ENCODE data around the gene NUMB.

The NUMB gene

GRCh38 chr14:73234586-73235394 lies 223.6 kb downstream of the NUMB start:
- DNase-seq (ENCODE audit: low read depth in 3 of 3, low spot score in 1 of 3): no peak

DNA sequence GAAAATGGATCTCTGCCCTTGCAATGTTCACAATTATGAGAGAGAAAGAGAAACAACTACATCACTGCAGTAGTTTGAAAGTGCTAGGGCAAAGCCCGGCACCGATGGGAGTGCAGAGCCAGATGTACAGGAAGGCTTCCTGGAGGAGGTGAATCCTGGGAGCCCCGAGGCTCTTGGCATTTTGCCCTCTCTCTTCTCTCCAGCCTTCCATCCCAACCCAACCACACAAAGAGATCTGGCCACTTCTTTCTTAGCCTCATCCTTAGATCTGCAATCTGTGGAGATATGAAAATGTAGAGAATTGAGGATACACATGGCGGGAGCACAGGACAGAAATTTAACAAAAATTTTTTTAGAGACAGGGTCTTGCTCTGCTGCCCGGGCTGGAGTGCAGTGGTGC lies 224.3 kb downstream of the NUMB start:
- no peak for DNase-seq (ENCODE audit: low read depth in 3 of 3, low spot score in 1 of 3)

DNA sequence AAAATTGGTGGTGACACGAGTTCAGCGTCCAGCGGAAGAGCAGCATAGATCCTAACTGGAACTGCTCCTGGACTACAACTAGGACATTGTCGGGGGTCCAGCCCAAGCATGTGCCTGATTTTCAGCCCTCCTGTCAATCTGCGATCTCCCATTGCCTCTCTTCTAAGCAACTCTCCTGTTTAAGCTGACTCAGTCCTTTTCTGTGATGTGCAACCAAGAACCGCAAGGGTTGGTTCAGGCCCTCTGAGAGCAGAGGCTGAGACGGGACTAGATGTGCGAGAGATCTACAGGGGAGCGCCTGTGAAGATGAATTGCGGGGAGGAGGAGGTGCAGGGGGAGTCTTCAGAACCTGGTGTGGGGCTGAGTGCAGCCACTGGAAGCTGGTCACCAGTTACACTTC lies 224.8 kb downstream of the NUMB start:
- DNase-seq (ENCODE audit: low read depth in 3 of 3, low spot score in 1 of 3): no peak

- no peak for DNase-seq (ENCODE audit: low read depth in 3 of 3, low spot score in 1 of 3)
These were observed 225.4 kb downstream of the NUMB start for GRCh38 chr14:73232984-73233383.

DNA sequence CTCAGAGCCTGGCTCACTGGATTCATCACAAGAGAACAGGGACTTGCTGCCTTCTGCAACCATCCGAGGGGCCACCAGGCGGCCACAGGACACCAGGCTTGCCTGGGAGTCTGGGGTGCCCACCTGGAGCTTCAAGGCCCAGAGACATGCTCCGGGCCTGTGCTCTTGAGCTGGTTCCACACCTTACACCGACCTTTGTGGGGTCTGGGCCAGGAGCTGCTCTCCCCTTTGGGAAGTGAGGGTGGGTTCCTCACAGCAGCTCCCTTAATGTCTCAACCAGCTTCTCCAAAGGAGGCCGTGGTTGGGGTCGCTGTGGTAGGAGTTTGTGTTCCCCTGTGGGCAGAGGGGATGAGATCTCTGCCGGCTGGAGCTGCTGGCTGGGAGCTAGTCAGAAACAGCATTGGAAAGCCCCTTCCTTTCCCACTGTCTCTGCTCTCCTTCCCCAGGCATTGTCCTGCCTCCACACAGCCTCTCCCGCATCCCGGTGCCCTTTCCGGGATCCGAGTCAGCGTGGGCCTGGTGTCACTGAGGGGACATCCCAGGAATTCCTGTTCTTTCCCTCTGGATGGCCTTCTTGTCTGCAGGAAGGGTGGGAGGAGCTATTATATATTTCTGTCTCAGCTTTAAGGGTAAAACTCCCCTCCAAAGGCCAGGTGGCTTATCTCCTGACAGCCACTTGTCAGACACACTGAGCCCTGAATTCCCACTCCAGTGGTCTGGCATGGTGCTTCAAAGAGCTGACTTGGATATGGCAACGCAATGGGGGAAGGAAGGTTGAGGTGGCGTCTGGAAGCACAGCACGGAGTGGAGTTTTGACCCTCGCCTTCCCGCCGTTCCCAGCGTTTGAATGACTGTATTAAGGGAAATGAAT lies 226.1 kb downstream of the NUMB start:
- DNase-seq (ENCODE audit: low read depth in 3 of 3, low spot score in 1 of 3): no peak

DNA sequence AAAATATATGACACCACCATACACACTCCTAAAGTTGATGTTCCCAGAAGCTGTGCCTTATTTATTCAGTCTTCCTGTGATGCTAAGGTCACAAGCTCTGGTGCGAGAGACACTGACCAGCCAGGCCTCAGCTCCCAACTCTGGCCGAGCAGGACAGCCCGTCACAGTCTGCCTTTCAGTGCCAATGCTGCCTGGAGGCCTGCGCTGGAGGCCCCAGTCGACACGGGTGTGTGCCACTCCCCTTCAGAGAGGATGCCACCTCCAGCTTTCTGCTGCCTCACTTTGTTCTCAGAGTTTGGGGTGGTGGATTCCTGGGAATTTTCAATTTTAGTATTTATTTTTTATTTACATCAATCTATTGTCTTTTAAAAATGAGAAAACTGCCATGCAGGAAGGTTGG lies 228.3 kb downstream of the NUMB start:
- DNase-seq (ENCODE audit: low read depth in 3 of 3, low spot score in 1 of 3): no peak

GRCh38 chr14:73227812-73228781 lies 230.2 kb downstream of the NUMB start:
- no peak for DNase-seq (ENCODE audit: low read depth in 3 of 3, low spot score in 1 of 3)

DNA sequence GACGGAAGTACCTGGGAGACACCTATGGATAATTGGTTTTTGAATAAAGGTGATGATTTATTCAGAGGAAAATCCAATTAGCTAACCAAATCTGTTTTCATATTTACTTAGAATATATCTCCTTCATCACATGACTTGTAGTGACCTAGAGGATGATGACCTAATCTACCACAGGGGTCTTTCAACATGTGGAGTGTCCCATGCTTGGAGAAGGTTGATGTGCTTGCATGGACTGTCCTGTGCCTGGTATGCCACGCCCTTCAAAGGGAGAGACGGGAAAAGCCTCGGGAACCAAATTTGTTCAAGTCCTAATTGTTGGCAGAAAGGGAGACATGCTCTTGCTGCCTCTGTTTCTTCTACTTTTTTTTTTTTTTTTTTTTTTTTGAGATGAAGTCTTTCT lies 232.8 kb downstream of the NUMB start:
- no peak for DNase-seq (ENCODE audit: low read depth in 3 of 3, low spot score in 1 of 3)

Data from stimulated activated CD4-positive, alpha-beta T cell treated with anti-CD3 and anti-CD28 coated beads, TNF-alpha, amount 100 ng/mL, for 1 hour (primary cell).